Measurements from ENCODE around the gene EDC4. TPM values are rescaled to one million over a fixed set of nuclear protein-coding genes. Genes with fewer than 3 reads are reported as not detected.

The EDC4 gene
- total RNA-seq, 1 experiment from 2014 or later, result 48.8 TPM

GRCh38 chr16:67930191-67930590, 57.3 kb downstream of the EDC4 start:
- H3K36me3 ChIP-seq (ENCODE audit: low read depth), result no peaks in the 10 kb centered on the region
- no peak overlapping the region for H3K4me3 ChIP-seq
- H2AFZ ChIP-seq, result no peak overlapping the region
- CTCF ChIA-PET, result no interaction called here
- H3F3A ChIP-seq (ENCODE audit: insufficient read depth, low read depth), result peaks cover 11% of the 10 kb centered on the region; the same call in 1 of the 2 replicates
- no peaks in the 10 kb centered on the region for H3K9me2 ChIP-seq (ENCODE audit: insufficient read depth)
- no peak for DNase-seq
- intact Hi-C loops (cut with micrococcal nuclease; ENCODE audit: unreplicated experiment), result no loop called here
- no peaks in the 10 kb centered on the region for H3K27me3 ChIP-seq (ENCODE audit: insufficient read depth, low read depth)
- H3K27ac ChIP-seq, result no peak overlapping the region
- H3K9me3 ChIP-seq (ENCODE audit: insufficient read depth, low read depth), result no peaks in the 10 kb centered on the region
- H3K4me1 ChIP-seq (replicated peaks; ENCODE audit: insufficient read depth), result no peaks in the 10 kb centered on the region
- no TSS peak for BruUV-seq (replicated peaks)
- H4K20me1 ChIP-seq (ENCODE audit: insufficient read depth), result peaks cover 25% of the 10 kb centered on the region
- TF ChIP-seq CTCF (conservative IDR thresholded peaks at IDR 0.05) (no peak), EZH2 (IDR thresholded peaks at IDR 0.05; ENCODE audit: low read depth) (no peak)
- no peaks in the 10 kb centered on the region for H3K79me2 ChIP-seq (ENCODE audit: low read depth)
- no peak overlapping the region for H3K4me2 ChIP-seq
- POLR2A ChIA-PET (ENCODE audit: unreplicated experiment), result no interaction called here

- no TSS peak for BruUV-seq (replicated peaks)
- no peak overlapping the region for H2AFZ ChIP-seq
- intact Hi-C loops (cut with micrococcal nuclease; ENCODE audit: unreplicated experiment), result no loop called here
- H3K9me3 ChIP-seq (ENCODE audit: insufficient read depth, low read depth), result no peaks in the 10 kb centered on the region
- peaks cover 20% of the 10 kb centered on the region for H4K20me1 ChIP-seq (ENCODE audit: insufficient read depth)
- ChIA-PET POLR2A (ENCODE audit: unreplicated experiment) (no interaction called here), CTCF (no interaction called here)
- H3K4me1 ChIP-seq (replicated peaks; ENCODE audit: insufficient read depth), result no peaks in the 10 kb centered on the region
- H3F3A ChIP-seq (ENCODE audit: insufficient read depth, low read depth), result peaks cover 11% of the 10 kb centered on the region; the same call in 1 of the 2 replicates
- H3K36me3 ChIP-seq (ENCODE audit: low read depth), result no peaks in the 10 kb centered on the region
- peaks cover under 1% of the 10 kb centered on the region; the same call in 1 of the 2 replicates for H3K79me2 ChIP-seq (ENCODE audit: low read depth)
- no peaks in the 10 kb centered on the region for H3K27me3 ChIP-seq (ENCODE audit: insufficient read depth, low read depth)
- no peak overlapping the region for H3K4me3 ChIP-seq
- no peak for DNase-seq
- no peaks in the 10 kb centered on the region for H3K9me2 ChIP-seq (ENCODE audit: insufficient read depth)
- TF ChIP-seq CTCF (conservative IDR thresholded peaks at IDR 0.05) (no peak), EZH2 (IDR thresholded peaks at IDR 0.05; ENCODE audit: low read depth) (no peak)
- H3K27ac ChIP-seq, result no peak overlapping the region
- no peak overlapping the region for H3K4me2 ChIP-seq
Measured at GRCh38 chr16:67930678-67931211, 57.9 kb downstream of the EDC4 start.

Other genes starting within 250 kb of the EDC4 start
- gene CARMIL2, start 227.9 kb upstream of the EDC4 start, total RNA-seq (2021), result 0.87 and 1.5 TPM in 2 replicates
- gene ACD, start 212.8 kb upstream of the EDC4 start, total RNA-seq (2021), result 34.7 and 38.9 TPM in 2 replicates
- gene PARD6A, start 212.1 kb upstream of the EDC4 start, total RNA-seq (2021), result 4.4 and 8.1 TPM in 2 replicates
- 20.8 and 21.6 TPM in 2 replicates for gene ENKD1, start 206.3 kb upstream of the EDC4 start, total RNA-seq (2021)
- gene C16orf86, start 206.2 kb upstream of the EDC4 start, total RNA-seq (2021), result 0.46 and 1.8 TPM in 2 replicates
- 17.6 and 20.4 TPM in 2 replicates for gene GFOD2, start 153.7 kb upstream of the EDC4 start, total RNA-seq (2021)
- 16.1 and 21.0 TPM in 2 replicates for gene RANBP10, start 66.5 kb upstream of the EDC4 start, total RNA-seq (2021)
- gene TSNAXIP1, start 66.2 kb upstream of the EDC4 start, total RNA-seq (2021), result 1.9 and 2.2 TPM in 2 replicates
- 18.9 and 23.2 TPM in 2 replicates for gene THAP11, start 30.7 kb upstream of the EDC4 start, total RNA-seq (2021)
- gene NUTF2, start 26.1 kb upstream of the EDC4 start, total RNA-seq (2021), result 94.2 and 147 TPM in 2 replicates
- gene CENPT, start 25.4 kb upstream of the EDC4 start, total RNA-seq (2021), result 32.7 and 33.8 TPM in 2 replicates
- 1.3 TPM in 1 of 2 replicates, not detected in the other for gene NRN1L, start 11.8 kb downstream of the EDC4 start, total RNA-seq (2021)
- gene PSKH1, start 20.2 kb downstream of the EDC4 start, total RNA-seq (2021), result 25.8 and 28.4 TPM in 2 replicates
- 1.3 and 1.7 TPM in 2 replicates for gene CTRL, start 58.8 kb downstream of the EDC4 start, total RNA-seq (2021)
- 39.5 and 56.2 TPM in 2 replicates for gene PSMB10, start 63.8 kb downstream of the EDC4 start, total RNA-seq (2021)
- 10.0 and 11.9 TPM in 2 replicates for gene LCAT, start 71.1 kb downstream of the EDC4 start, total RNA-seq (2021)
- gene SLC12A4, start 95.6 kb downstream of the EDC4 start, total RNA-seq (2021), result 24.2 and 27.0 TPM in 2 replicates
- gene DPEP3, start 107.4 kb downstream of the EDC4 start, total RNA-seq (2021), result not detected in 2 replicates
- gene DPEP2, start 126.4 kb downstream of the EDC4 start, total RNA-seq (2021), result not detected in 2 replicates
- gene DPEP2NB, start 142.9 kb downstream of the EDC4 start, total RNA-seq (2021), result not detected in 2 replicates
- 6.3 and 7.5 TPM in 2 replicates for gene DDX28, start 150.2 kb downstream of the EDC4 start, total RNA-seq (2021)
- 25.4 and 29.7 TPM in 2 replicates for gene DUS2, start 150.2 kb downstream of the EDC4 start, total RNA-seq (2021)
- 37.2 and 43.7 TPM in 2 replicates for gene NFATC3, start 212.3 kb downstream of the EDC4 start, total RNA-seq (2021)